IgD-negative memory B cell (primary cell): ENCODE measurements around the gene METTL8. TPM values are rescaled to one million over a fixed set of nuclear protein-coding genes. Genes with fewer than 3 reads are reported as not detected.
A peak's percentile ranks its signal among the peaks of the same experiment; 100 is the strongest.

Experiments
- H3K27ac Mint-ChIP-seq, 3 donors: one replicate each; pipeline ENCODE4 v1.8.0; 2020 to 2022; ENCODE audit warnings: mild to moderate bottlenecking in 3 of 3, mixed read lengths in 3 of 3, moderate library complexity in 1 of 3
- H3K27me3 Mint-ChIP-seq: one replicate; pipeline ENCODE4 v1.8.0; 2021; ENCODE audit warnings: mixed read lengths
- H3K36me3 Mint-ChIP-seq: one replicate; pipeline ENCODE4 v1.8.0; 2020; ENCODE audit warnings: mild to moderate bottlenecking, mixed read lengths
- H3K4me1 Mint-ChIP-seq, 3 donors: one replicate each; pipeline ENCODE4 v1.8.0; 2020 to 2022; ENCODE audit warnings: mixed read lengths in 3 of 3, mild to moderate bottlenecking in 1 of 3
- H3K4me3 Mint-ChIP-seq, 4 donors: one replicate each; pipeline ENCODE4 v1.8.0; 2020 to 2022; ENCODE audit warnings: mild to moderate bottlenecking in 4 of 4, mixed read lengths in 4 of 4, moderate library complexity in 3 of 4
- H3K9me3 Mint-ChIP-seq, 3 donors: one replicate each; pipeline ENCODE4 v1.8.0; 2020 to 2021; ENCODE audit warnings: mixed read lengths in 3 of 3, mild to moderate bottlenecking in 1 of 3
- polyA plus RNA-seq: library from polyadenylated mRNA; unstranded; fragments of 300-500 nt; fragmentation: Illumina TruSeq; gene quantifications from one replicate; pipeline ENCODE4 v1.2.3, GENCODE V29; 2021

METTL8 gene
- polyA plus RNA-seq, 1 donor from 2014 or later, result 99.3 TPM

- H3K4me3 Mint-ChIP-seq, result no peak overlapping the region
- H3K36me3 Mint-ChIP-seq, result no peaks in the 10 kb centered on the region
- H3K27me3 Mint-ChIP-seq, result no peaks in the 10 kb centered on the region
- peaks cover 0 to 3% (median 0%) of the 10 kb centered on the region in 3 donors for H3K4me1 Mint-ChIP-seq
- peak overlapping the region in 1 of 3 donors; percentile 51 for H3K27ac Mint-ChIP-seq
- no peaks in the 10 kb centered on the region for H3K9me3 Mint-ChIP-seq
Measured at GRCh38 chr2:171271386-171271785, 162.4 kb downstream of the METTL8 start.

GRCh38 chr2:171267855-171268629 lies 165.7 kb downstream of the METTL8 start:
- Mint-ChIP-seq H3K4me3 (no peak overlapping the region), H3K27me3 (no peaks in the 10 kb centered on the region), H3K36me3 (peaks cover 2% of the 10 kb centered on the region), H3K4me1 (peaks cover 0 to 5% (median 3%) of the 10 kb centered on the region in 3 donors), H3K27ac (no peak overlapping the region), H3K9me3 (no peaks in the 10 kb centered on the region)

Other genes starting within 250 kb of the METTL8 start
- 13.3 TPM for gene DCAF17, start 236 bp upstream of the METTL8 start, polyA plus RNA-seq
- gene CYBRD1, start 88.5 kb upstream of the METTL8 start, polyA plus RNA-seq, result 0.18 TPM